AG09309 (cell line): ENCODE measurements around the gene SLC27A6.
"Not testable (repeated sequence)": the region's sequence is repeated elsewhere in the genome, so short reads cannot be mapped to it uniquely, and the experiment has no call there.

ENCODE experiments used
- DNase-seq: peaks from one replicate; pipeline ENCODE4 v3.0.0-alpha.2; 2010; ENCODE audit warnings: low read depth
- H3K4me3 ChIP-seq: 2 replicates; pipeline ENCODE4 v1.5.1; 2011; ENCODE audit warnings: mild to moderate bottlenecking, low read depth, low read length, moderate library complexity; ENCODE audit not compliant: control insufficient read depth
- TF ChIP-seq, protein P1 (sequence below): IDR thresholded peaks from 2 replicates; pipeline ENCODE4 v1.5.1; 2011; ENCODE audit warnings: mild to moderate bottlenecking, low read depth, low read length, inconsistent platforms; ENCODE audit not compliant: insufficient read depth, control insufficient read depth; ENCODE audit errors: missing control alignments

The SLC27A6 gene

GRCh38 chr5:129020683-129021082 is 55.4 kb downstream of the SLC27A6 start:
- no peak for DNase-seq
- TF ChIP-seq, protein P1, sequence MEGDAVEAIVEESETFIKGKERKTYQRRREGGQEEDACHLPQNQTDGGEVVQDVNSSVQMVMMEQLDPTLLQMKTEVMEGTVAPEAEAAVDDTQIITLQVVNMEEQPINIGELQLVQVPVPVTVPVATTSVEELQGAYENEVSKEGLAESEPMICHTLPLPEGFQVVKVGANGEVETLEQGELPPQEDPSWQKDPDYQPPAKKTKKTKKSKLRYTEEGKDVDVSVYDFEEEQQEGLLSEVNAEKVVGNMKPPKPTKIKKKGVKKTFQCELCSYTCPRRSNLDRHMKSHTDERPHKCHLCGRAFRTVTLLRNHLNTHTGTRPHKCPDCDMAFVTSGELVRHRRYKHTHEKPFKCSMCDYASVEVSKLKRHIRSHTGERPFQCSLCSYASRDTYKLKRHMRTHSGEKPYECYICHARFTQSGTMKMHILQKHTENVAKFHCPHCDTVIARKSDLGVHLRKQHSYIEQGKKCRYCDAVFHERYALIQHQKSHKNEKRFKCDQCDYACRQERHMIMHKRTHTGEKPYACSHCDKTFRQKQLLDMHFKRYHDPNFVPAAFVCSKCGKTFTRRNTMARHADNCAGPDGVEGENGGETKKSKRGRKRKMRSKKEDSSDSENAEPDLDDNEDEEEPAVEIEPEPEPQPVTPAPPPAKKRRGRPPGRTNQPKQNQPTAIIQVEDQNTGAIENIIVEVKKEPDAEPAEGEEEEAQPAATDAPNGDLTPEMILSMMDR = no peak
- no peak overlapping the region for H3K4me3 ChIP-seq

- TF ChIP-seq, protein P1 = no peak
Measured at GRCh38 chr5:129021744-129022143, 56.5 kb downstream of the SLC27A6 start.

DNA sequence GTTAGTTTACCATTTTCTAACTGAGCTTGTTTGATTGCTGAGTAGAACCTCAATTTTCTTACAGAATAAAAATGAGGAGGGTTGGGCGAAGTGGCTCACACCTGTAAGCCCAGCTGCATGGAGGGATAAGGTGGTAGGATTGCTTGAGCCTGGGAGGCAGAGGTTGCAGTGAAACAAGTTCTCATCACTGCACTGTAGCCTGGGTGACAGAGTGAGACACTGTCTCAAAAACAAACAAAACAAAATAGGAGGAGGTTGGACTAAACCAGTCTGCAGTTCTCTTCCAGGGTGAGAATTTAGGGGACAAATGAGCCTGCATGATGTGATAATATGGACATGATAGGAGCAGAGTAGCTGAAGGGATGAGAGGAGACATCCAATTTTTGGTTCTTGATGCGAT is 57.3 kb downstream of the SLC27A6 start:
- H3K4me3 ChIP-seq = no peak overlapping the region
- TF ChIP-seq, protein P1 = no peak
- no peak for DNase-seq

More at GRCh38 chr5:129021744-129022143, 56.5 kb downstream of the SLC27A6 start:
- no peak overlapping the region for H3K4me3 ChIP-seq
- DNase-seq = no peak

GRCh38 chr5:129027260-129027659 is 62.0 kb downstream of the SLC27A6 start:
- TF ChIP-seq, protein P1 = no peak
- DNase-seq = no peak
- H3K4me3 ChIP-seq = no peak overlapping the region

DNA sequence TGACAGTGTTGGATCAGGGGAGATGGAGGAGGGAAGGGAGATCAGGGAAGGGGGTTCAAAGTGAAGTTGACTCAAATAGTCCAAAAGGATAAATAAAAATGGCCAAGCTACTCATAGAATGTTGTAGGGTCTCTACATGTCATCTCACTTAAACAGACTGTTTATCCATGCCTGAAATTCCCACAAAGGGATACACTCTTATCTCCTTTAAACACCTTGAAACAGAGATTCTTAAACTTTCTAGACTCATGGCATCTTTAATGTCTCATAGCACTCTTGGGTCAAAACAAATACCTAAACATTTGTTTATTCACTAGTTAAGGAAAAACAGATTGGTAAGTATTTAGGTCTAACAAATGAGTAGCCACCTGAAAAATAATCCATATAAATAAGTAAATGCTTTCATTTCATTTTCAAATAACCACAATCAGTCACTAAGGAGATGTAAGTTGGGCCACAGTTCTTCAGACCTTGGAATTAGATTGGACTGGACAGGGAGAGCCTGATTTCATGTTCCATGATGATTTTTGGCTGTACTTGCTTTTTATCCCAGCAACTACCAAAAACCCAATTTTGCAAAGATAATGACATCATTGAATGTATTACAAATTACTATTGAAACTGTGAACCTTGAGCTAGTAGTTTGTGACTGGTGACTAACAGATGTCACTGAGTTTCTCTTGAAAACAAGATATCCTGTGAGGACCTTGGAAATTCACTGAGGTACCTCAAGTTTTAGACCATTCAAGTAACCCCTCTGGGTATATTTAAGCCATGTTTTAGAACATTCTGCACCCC is 66.8 kb downstream of the SLC27A6 start:
- no peak for DNase-seq
- H3K4me3 ChIP-seq = no peak overlapping the region
- TF ChIP-seq, protein P1 = no peak

- H3K4me3 ChIP-seq, DNase-seq: not testable (repeated sequence)
Measured at GRCh38 chr5:129036257-129036656, 71.0 kb downstream of the SLC27A6 start.

DNA sequence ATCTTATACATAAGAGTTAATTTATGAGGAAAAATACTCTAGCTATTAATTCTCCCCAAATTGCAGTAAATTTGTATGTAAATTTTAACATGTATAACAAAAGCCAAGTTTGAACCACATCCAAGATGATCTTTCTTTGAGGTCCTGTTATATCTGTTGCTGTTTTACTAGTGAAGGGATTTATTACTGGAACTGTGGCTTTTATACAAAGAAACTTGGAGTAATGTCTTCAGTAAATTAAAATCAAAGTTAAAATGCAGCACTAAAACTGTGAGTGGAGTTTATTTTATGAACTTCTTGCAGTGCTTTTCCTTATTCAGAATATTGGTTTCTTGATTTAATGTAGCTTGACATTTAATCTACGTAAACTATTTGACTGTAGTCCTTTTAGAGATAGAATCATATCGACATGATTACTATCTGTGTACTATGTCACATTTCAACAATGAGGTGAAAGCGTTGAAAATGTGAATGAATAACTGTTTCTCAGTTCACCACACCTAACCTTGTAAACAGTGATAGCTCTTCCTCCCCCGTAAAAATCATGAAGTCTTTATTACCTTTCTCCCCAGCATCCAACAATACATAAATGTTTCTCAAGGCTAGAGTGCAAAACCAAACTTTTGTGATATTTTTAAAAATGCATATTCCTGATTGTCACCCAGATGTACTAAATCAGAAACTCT is 76.1 kb downstream of the SLC27A6 start:
- H3K4me3 ChIP-seq = no peak overlapping the region
- TF ChIP-seq, protein P1 = no peak
- DNase-seq = no peak
